ENCODE measurements around the gene TLE6. TPM values are rescaled to one million over a fixed set of nuclear protein-coding genes. Genes with fewer than 3 reads are reported as not detected.
"Not testable (repeated sequence)": the region's sequence is repeated elsewhere in the genome, so short reads cannot be mapped to it uniquely, and the experiment has no call there.

TLE6 gene
- total RNA-seq, 1 experiment from 2014 or later = 5.0 TPM

DNA sequence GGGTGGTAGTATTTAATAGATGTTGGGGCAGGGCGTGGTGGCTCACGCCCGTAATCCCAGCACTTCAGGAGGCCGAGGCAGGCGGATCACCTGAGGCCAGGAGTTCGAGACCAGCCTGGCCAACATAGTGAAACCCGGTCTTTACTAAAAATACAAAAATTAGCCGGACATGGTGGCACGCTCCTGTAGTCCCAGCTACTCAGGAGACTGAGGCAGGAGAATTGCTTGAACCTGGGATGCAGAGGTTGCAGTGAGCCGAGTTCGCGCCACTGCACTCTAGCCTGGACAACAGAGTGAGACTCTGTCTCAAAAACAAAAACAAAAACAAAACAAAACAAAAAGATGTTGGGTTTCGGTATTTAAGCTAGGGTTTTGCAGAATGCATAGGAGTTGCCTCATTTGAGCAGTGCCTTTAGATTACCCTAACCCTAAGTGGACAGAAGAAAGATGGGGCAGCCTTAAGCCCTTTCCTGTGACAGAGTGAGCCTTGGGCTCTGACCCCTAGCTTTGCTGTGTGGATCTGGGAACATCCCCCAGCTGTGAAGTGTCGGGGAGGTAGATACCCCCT is 59.7 kb downstream of the TLE6 start:
- not testable (repeated sequence) for H3K4me2 ChIP-seq (ENCODE audit: low read depth, low read length, poor library complexity, severe bottlenecking); DNase-seq; H3K36me3 ChIP-seq (ENCODE audit: insufficient read depth, low read length); H3K79me2 ChIP-seq (ENCODE audit: low read length); H3K9me2 ChIP-seq (replicated peaks; ENCODE audit: insufficient read depth, low read length); H3K9ac ChIP-seq (ENCODE audit: low read length); H3K27ac ChIP-seq (ENCODE audit: low read length); H2AFZ ChIP-seq (ENCODE audit: low read length); H3K4me3 ChIP-seq (ENCODE audit: low read length); H4K20me1 ChIP-seq (ENCODE audit: insufficient read depth, low read depth, low read length); H3K27me3 ChIP-seq (ENCODE audit: low read length); H3K9me3 ChIP-seq (ENCODE audit: low read length)
- H3K4me1 ChIP-seq (ENCODE audit: low read length) = peaks cover 15% of the 10 kb centered on the region

DNA sequence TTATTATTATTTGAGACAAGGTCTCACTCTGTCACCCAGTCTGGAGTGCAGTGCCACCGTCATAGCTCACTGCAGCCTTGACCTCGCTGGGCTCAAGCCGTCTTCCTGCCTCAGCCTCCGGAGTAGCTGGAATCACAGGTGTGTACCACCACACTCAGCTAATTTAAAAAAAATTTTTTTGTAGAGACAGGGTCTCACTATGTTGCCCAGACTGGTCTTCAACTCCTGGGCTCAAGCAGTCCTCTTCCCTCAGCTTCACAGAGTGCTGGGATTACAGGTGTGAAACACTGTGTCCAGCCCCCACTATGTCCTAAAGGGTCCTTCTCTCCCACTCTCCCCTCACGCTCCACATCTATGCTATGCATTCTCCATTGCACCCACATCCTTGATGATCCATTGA is 60.9 kb downstream of the TLE6 start:
- Histone ChIP-seq H3K36me3 (ENCODE audit: insufficient read depth, low read length) (no peaks in the 10 kb centered on the region), H3K27ac (ENCODE audit: low read length) (no peak overlapping the region), H3K4me1 (ENCODE audit: low read length) (peaks cover 15% of the 10 kb centered on the region), H2AFZ (ENCODE audit: low read length) (no peak overlapping the region), H3K9ac (ENCODE audit: low read length) (no peak overlapping the region), H4K20me1 (ENCODE audit: insufficient read depth, low read depth, low read length) (no peaks in the 10 kb centered on the region), H3K9me3 (ENCODE audit: low read length) (no peaks in the 10 kb centered on the region), H3K9me2 (replicated peaks; ENCODE audit: insufficient read depth, low read length) (no peaks in the 10 kb centered on the region), H3K27me3 (ENCODE audit: low read length) (no peaks in the 10 kb centered on the region), H3K79me2 (ENCODE audit: low read length) (no peaks in the 10 kb centered on the region), H3K4me3 (ENCODE audit: low read length) (no peak overlapping the region), H3K4me2 (ENCODE audit: low read depth, low read length, poor library complexity, severe bottlenecking) (no peak overlapping the region)
- DNase-seq = no peak

DNA sequence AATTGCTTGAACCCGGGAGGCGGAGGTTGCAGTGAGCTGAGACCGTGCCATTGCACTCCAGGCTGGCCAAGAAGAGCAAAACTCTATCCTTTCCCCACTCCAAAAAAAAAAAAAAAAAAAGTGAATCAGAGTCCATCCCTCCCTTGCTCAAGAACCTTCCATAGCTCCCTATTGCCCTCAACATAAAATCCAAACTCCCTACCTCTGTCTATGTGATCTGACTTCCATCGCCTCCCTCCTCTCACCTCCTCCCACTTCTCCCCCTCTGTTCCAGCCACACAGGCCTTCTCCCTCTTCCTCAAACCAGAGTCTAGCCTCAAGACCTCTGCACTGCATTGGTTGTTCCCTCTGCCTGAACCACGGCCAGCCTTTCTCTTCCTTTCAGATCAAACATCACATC is 61.8 kb downstream of the TLE6 start:
- DNase-seq = no peak
- Histone ChIP-seq H3K9ac (ENCODE audit: low read length) (no peak overlapping the region), H3K4me2 (ENCODE audit: low read depth, low read length, poor library complexity, severe bottlenecking) (no peak overlapping the region), H3K27me3 (ENCODE audit: low read length) (no peaks in the 10 kb centered on the region), H3K27ac (ENCODE audit: low read length) (no peak overlapping the region), H3K9me2 (replicated peaks; ENCODE audit: insufficient read depth, low read length) (no peaks in the 10 kb centered on the region), H3K4me1 (ENCODE audit: low read length) (peaks cover 15% of the 10 kb centered on the region), H3K79me2 (ENCODE audit: low read length) (no peaks in the 10 kb centered on the region), H3K4me3 (ENCODE audit: low read length) (no peak overlapping the region), H3K36me3 (ENCODE audit: insufficient read depth, low read length) (no peaks in the 10 kb centered on the region), H2AFZ (ENCODE audit: low read length) (no peak overlapping the region), H4K20me1 (ENCODE audit: insufficient read depth, low read depth, low read length) (no peaks in the 10 kb centered on the region), H3K9me3 (ENCODE audit: low read length) (no peaks in the 10 kb centered on the region)

DNA sequence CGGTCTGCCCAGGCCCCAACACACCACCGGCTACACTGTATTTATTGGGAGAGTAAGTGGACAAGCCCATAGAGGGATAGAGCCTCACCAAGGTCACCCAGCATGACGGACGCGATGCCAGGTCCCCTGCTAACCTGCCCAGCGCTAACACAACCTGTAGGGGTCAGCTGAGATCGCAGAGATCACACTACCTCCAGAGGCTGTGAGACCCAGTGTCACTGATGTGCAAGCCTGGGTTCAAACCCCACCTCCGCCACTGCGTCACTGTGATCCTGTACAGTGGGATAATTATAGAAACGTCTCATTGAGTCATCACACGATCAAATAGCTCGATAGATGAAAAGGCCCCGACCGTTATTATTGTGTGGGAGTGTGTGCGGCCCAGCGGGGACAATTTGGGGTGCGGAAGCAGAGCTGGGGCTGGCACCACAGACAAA is 62.3 kb downstream of the TLE6 start:
- Histone ChIP-seq H3K4me3 (ENCODE audit: low read length) (no peak overlapping the region), H2AFZ (ENCODE audit: low read length) (no peak overlapping the region), H4K20me1 (ENCODE audit: insufficient read depth, low read depth, low read length) (no peaks in the 10 kb centered on the region), H3K9ac (ENCODE audit: low read length) (no peak overlapping the region), H3K9me2 (replicated peaks; ENCODE audit: insufficient read depth, low read length) (no peaks in the 10 kb centered on the region), H3K79me2 (ENCODE audit: low read length) (no peaks in the 10 kb centered on the region), H3K27me3 (ENCODE audit: low read length) (no peaks in the 10 kb centered on the region), H3K4me1 (ENCODE audit: low read length) (peaks cover 15% of the 10 kb centered on the region), H3K27ac (ENCODE audit: low read length) (no peak overlapping the region), H3K9me3 (ENCODE audit: low read length) (no peaks in the 10 kb centered on the region), H3K4me2 (ENCODE audit: low read depth, low read length, poor library complexity, severe bottlenecking) (no peak overlapping the region), H3K36me3 (ENCODE audit: insufficient read depth, low read length) (no peaks in the 10 kb centered on the region)
- peak; percentile 54 for DNase-seq

DNA sequence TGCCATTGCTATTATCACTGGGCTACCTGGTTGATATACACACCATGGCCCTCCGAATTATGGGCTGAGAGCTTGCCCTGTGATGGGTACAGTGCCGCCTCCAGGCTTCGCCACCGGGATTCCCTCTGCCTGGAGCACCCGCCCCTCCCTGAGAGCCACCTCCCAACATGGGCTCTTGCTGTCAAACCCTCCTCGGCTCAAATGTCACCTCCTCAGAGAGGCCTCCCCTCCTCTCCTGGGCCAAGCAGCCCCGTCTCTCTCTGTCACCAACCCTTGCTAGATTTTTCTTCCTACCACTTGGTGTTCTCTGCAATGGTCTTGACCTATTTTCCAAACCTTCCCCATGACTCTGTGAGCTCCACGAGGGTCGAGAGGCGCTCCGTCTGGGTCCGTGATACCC is 64.0 kb downstream of the TLE6 start:
- Histone ChIP-seq H3K27ac (ENCODE audit: low read length) (no peak overlapping the region), H2AFZ (ENCODE audit: low read length) (no peak overlapping the region), H3K9me3 (ENCODE audit: low read length) (no peaks in the 10 kb centered on the region), H3K36me3 (ENCODE audit: insufficient read depth, low read length) (no peaks in the 10 kb centered on the region), H3K9ac (ENCODE audit: low read length) (no peak overlapping the region), H3K9me2 (replicated peaks; ENCODE audit: insufficient read depth, low read length) (no peaks in the 10 kb centered on the region), H3K4me2 (ENCODE audit: low read depth, low read length, poor library complexity, severe bottlenecking) (no peak overlapping the region), H3K79me2 (ENCODE audit: low read length) (no peaks in the 10 kb centered on the region), H3K4me1 (ENCODE audit: low read length) (peaks cover 10% of the 10 kb centered on the region), H3K27me3 (ENCODE audit: low read length) (no peaks in the 10 kb centered on the region), H3K4me3 (ENCODE audit: low read length) (no peak overlapping the region), H4K20me1 (ENCODE audit: insufficient read depth, low read depth, low read length) (no peaks in the 10 kb centered on the region)
- no peak for DNase-seq

DNA sequence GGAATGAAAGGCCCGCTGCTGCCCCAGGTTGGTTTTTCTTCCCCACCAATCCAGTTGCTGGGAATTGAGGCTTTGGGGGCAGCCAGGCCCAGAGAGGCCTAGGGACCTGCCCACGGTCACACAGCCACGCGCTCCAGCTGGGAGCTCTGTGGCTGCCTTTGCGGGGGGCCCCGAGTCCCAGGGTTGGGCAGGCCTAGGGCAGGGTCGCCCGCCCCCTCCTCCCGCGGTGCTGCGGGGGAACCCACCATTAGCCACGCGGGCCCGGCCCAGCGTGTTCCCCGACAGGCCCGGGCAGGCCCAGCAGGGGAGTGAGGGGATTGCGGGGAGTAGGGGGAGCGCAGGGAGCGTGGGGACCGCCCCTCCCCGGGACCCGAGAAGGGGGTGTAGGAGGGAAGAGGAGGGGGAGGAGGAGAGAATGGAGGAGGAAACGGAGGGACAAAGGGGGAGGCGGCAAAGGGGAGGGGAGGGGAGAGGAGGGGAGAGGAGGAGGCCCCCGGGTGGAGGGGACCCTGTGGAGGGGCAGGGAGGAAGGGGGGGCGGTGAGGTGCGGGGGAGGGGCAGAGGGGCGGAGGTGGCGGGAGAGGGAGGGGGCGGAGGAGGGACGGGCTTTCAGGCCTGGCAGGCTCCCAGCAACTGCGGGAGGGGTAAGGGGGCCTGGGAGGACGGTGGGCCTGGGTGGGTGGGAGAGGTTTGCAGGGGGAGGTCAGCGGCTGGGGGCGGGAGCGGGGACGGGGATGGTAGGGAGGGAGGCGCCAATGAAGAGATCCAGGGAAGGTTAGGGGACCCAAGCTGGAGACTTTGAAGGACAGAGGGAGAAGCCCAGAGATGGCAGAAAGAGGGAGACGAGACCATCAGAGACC is 64.6 kb downstream of the TLE6 start:
- Histone ChIP-seq H3K9me2 (replicated peaks; ENCODE audit: insufficient read depth, low read length) (no peaks in the 10 kb centered on the region), H3K9me3 (ENCODE audit: low read length) (no peaks in the 10 kb centered on the region), H3K27me3 (ENCODE audit: low read length) (no peaks in the 10 kb centered on the region), H3K36me3 (ENCODE audit: insufficient read depth, low read length) (no peaks in the 10 kb centered on the region), H3K4me1 (ENCODE audit: low read length) (peaks cover 7% of the 10 kb centered on the region), H3K9ac (ENCODE audit: low read length) (no peak overlapping the region), H4K20me1 (ENCODE audit: insufficient read depth, low read depth, low read length) (no peaks in the 10 kb centered on the region), H3K4me2 (ENCODE audit: low read depth, low read length, poor library complexity, severe bottlenecking) (no peak overlapping the region), H2AFZ (ENCODE audit: low read length) (no peak overlapping the region), H3K79me2 (ENCODE audit: low read length) (no peaks in the 10 kb centered on the region), H3K4me3 (ENCODE audit: low read length) (no peak overlapping the region), H3K27ac (ENCODE audit: low read length) (no peak overlapping the region)
- DNase-seq = no peak

DNA sequence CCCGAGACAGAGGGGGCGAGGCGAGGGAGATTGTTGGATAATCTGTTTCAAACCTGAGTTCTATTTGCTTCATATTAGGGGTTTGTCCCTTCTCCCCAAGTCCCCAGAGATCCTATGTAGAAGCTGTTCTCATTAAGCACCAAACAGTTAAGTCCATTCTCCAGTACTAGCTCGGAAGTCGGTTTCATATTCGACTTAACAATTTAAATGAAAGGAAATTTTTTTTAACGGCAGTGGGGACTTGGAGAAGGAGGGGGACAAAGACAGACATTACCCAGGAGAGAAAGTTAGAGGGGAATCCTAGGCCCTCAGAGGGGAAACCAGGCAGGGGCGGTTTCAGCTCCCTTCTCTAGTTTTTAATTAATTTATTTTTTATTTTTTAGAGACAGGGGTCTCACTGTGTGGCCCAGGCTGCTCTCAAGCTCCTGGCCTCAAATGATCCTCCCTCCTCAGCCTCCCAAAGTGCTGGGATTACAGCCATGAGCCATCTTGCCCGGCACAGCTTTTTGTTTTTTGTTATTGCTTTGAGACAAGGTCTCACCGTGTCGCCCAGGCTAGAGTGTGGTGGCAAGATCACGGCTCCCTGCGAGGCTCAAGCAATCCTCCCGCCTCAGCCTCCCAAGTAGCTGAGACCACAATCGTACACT is 65.4 kb downstream of the TLE6 start:
- Histone ChIP-seq H3K36me3 (ENCODE audit: insufficient read depth, low read length) (no peaks in the 10 kb centered on the region), H3K79me2 (ENCODE audit: low read length) (no peaks in the 10 kb centered on the region), H3K4me2 (ENCODE audit: low read depth, low read length, poor library complexity, severe bottlenecking) (no peak overlapping the region)

More for the DNA sequence above, 65.4 kb downstream of the TLE6 start:
- Histone ChIP-seq H4K20me1 (ENCODE audit: insufficient read depth, low read depth, low read length) (no peaks in the 10 kb centered on the region), H3K9me3 (ENCODE audit: low read length) (no peaks in the 10 kb centered on the region), H3K27me3 (ENCODE audit: low read length) (no peaks in the 10 kb centered on the region), H3K27ac (ENCODE audit: low read length) (no peak overlapping the region), H3K4me3 (ENCODE audit: low read length) (no peak overlapping the region), H3K4me1 (ENCODE audit: low read length) (peaks cover 7% of the 10 kb centered on the region), H3K9ac (ENCODE audit: low read length) (no peak overlapping the region), H3K9me2 (replicated peaks; ENCODE audit: insufficient read depth, low read length) (no peaks in the 10 kb centered on the region), H2AFZ (ENCODE audit: low read length) (no peak overlapping the region)
- no peak for DNase-seq
